HG02852 (cell line): ENCODE results near the gene EVI2A.
"Not testable (repeated sequence)": the region's sequence is repeated elsewhere in the genome, so short reads cannot be mapped to it uniquely, and the experiment has no call there.

Experiments used
- ATAC-seq: cut with Tn5 transposase; IDR thresholded peaks from one replicate; pipeline ENCODE4 v1.9.1; 2021; ENCODE audit warnings: mild to moderate bottlenecking, moderate library complexity; ENCODE audit not compliant: unreplicated experiment

EVI2A gene

GRCh38 chr17:31313982-31314781 lies 7.2 kb downstream of the EVI2A start, which contains the start of gene EVI2B:
TSS of gene EVI2B (minus strand) at chr17:31314054. CDS start at chr17:31305609, 8,445 bp downstream.
- no peak for ATAC-seq

GRCh38 chr17:31312223-31312622 lies 9.2 kb downstream of the EVI2A start:
- ATAC-seq, result not testable (repeated sequence)

- ATAC-seq, result no peak
Measured at GRCh38 chr17:31311526-31311925, 9.9 kb downstream of the EVI2A start.

- no peak for ATAC-seq
Measured at GRCh38 chr17:31310886-31311285, 10.5 kb downstream of the EVI2A start.

- no peak for ATAC-seq
Measured at GRCh38 chr17:31310260-31310659, 11.2 kb downstream of the EVI2A start.

- no peak for ATAC-seq
Measured at GRCh38 chr17:31309556-31309955, 11.9 kb downstream of the EVI2A start.

GRCh38 chr17:31308372-31309334 lies 12.8 kb downstream of the EVI2A start:
- peak; percentile 52 for ATAC-seq

GRCh38 chr17:31307640-31308039 lies 13.8 kb downstream of the EVI2A start:
- ATAC-seq, result no peak

GRCh38 chr17:31299624-31300023 lies 21.8 kb downstream of the EVI2A start:
- no peak for ATAC-seq

- ATAC-seq, result no peak
Measured at GRCh38 chr17:31297090-31297489, 24.3 kb downstream of the EVI2A start, which contains the start of gene OMG. TSS of gene OMG (minus strand) at chr17:31297239. CDS start at chr17:31296331, 908 bp downstream.

GRCh38 chr17:31296142-31296541 lies 25.3 kb downstream of the EVI2A start:
- no peak for ATAC-seq

GRCh38 chr17:31295489-31295871 lies 25.9 kb downstream of the EVI2A start:
- no peak for ATAC-seq

GRCh38 chr17:31294820-31295488 lies 26.5 kb downstream of the EVI2A start:
- no peak for ATAC-seq

GRCh38 chr17:31294231-31294630 lies 27.2 kb downstream of the EVI2A start:
- no peak for ATAC-seq

- ATAC-seq, result no peak
Measured at GRCh38 chr17:31293581-31293980, 27.8 kb downstream of the EVI2A start.

GRCh38 chr17:31291820-31292219 lies 29.6 kb downstream of the EVI2A start:
- ATAC-seq, result no peak

GRCh38 chr17:31289790-31290189 lies 31.6 kb downstream of the EVI2A start:
- no peak for ATAC-seq

- not testable (repeated sequence) for ATAC-seq
Measured at GRCh38 chr17:31287932-31288331, 33.5 kb downstream of the EVI2A start.

GRCh38 chr17:31286587-31286986 lies 34.8 kb downstream of the EVI2A start:
- ATAC-seq, result no peak

- ATAC-seq, result no peak
Measured at GRCh38 chr17:31283841-31284240, 37.6 kb downstream of the EVI2A start.

GRCh38 chr17:31281061-31281460 lies 40.4 kb downstream of the EVI2A start:
- no peak for ATAC-seq
